DOHH2 (cell line): ENCODE results near the gene PRPSAP1.

ENCODE experiments used
- H3F3A ChIP-seq: fragments of 200-600 bp; sonication (generic), shearing (Covaris generic); 2 replicates; pipeline ENCODE4 v1.6.0; 2016; ENCODE audit warnings: antibody characterized with exemption, mild to moderate bottlenecking; ENCODE audit not compliant: control insufficient read depth, insufficient read depth
- H3K27ac ChIP-seq: fragments of 200-600 bp; sonication (generic); 2 replicates; pipeline ENCODE4 v1.5.1; 2014; ENCODE audit warnings: low read depth, mild to moderate bottlenecking, low read length, moderate library complexity
- H3K27me3 ChIP-seq: fragments of 200-600 bp; sonication (generic); 2 replicates; pipeline ENCODE4 v1.6.1; 2014; ENCODE audit warnings: mild to moderate bottlenecking, low read length, mixed read lengths; ENCODE audit not compliant: control insufficient read depth
- H3K36me3 ChIP-seq: fragments of 200-600 bp; sonication (generic); 2 replicates; pipeline ENCODE4 v1.6.1; 2014; ENCODE audit warnings: mild to moderate bottlenecking, low read length, moderate library complexity, mixed read lengths; ENCODE audit not compliant: control insufficient read depth
- H3K4me1 ChIP-seq: fragments of 200-600 bp; sonication (generic); 2 replicates; pipeline ENCODE4 v1.6.1; 2014; ENCODE audit warnings: mild to moderate bottlenecking, low read length, mixed read lengths; ENCODE audit not compliant: control insufficient read depth
- H3K4me2 ChIP-seq: fragments of 200-600 bp; sonication (generic); 2 replicates; pipeline ENCODE4 v1.6.0; 2014; ENCODE audit warnings: mild to moderate bottlenecking, low read length, moderate library complexity
- H3K4me3 ChIP-seq: fragments of 200-600 bp; sonication (generic); 2 replicates; pipeline ENCODE4 v1.5.1; 2014; ENCODE audit warnings: mild to moderate bottlenecking, low read length, mixed read lengths
- H3K79me2 ChIP-seq: fragments of 200-600 bp; sonication (generic); 2 replicates; pipeline ENCODE4 v1.6.1; 2014; ENCODE audit warnings: mild to moderate bottlenecking, low read length, mixed read lengths; ENCODE audit not compliant: control insufficient read depth
- H3K9me2 ChIP-seq: fragments of 200-600 bp; sonication (generic); replicated peaks from 2 replicates; pipeline ENCODE4 v1.6.1; 2014; ENCODE audit warnings: mild to moderate bottlenecking, low read length, mixed read lengths; ENCODE audit not compliant: control insufficient read depth
- H3K9me3 ChIP-seq: fragments of 200-600 bp; sonication (generic); 2 replicates; pipeline ENCODE4 v1.6.1; 2014; ENCODE audit warnings: antibody characterized with exemption, low read length, mixed read lengths; ENCODE audit not compliant: control insufficient read depth, insufficient read depth
- H4K20me1 ChIP-seq: fragments of 200-600 bp; sonication (generic); 2 replicates; pipeline ENCODE4 v1.6.0; 2014; ENCODE audit warnings: low read depth, mild to moderate bottlenecking, antibody characterized with exemption, low read length, moderate library complexity; ENCODE audit not compliant: control insufficient read depth, insufficient read depth
- CTCF ChIP-seq: fragments of 200-600 bp; sonication (generic); IDR thresholded peaks from one replicate; pipeline ENCODE4 v1.5.1; 2014; ENCODE audit warnings: antibody characterized with exemption, mild to moderate bottlenecking, low read depth, low read length; ENCODE audit not compliant: poor library complexity, severe bottlenecking
- EZH2phosphoT487 ChIP-seq: fragments of 200-600 bp; sonication (generic); IDR thresholded peaks from 2 replicates; pipeline ENCODE4 v1.6.1; 2017; ENCODE audit warnings: borderline replicate concordance, mild to moderate bottlenecking, antibody characterized with exemption, low read length, moderate library complexity, mixed read lengths

PRPSAP1 gene

GRCh38 chr17:76277300-76278267 lies 76.1 kb downstream of the PRPSAP1 start:
- Histone ChIP-seq H3K27me3 (no peaks in the 10 kb centered on the region), H3K9me2 (no peaks in the 10 kb centered on the region), H3K79me2 (no peaks in the 10 kb centered on the region), H3K4me2 (no peak overlapping the region), H4K20me1 (no peaks in the 10 kb centered on the region), H3K27ac (no peak overlapping the region), H3K9me3 (no peaks in the 10 kb centered on the region), H3F3A (peaks cover 2% of the 10 kb centered on the region; the same call in 1 of the 2 replicates), H3K4me3 (no peak overlapping the region), H3K36me3 (no peaks in the 10 kb centered on the region), H3K4me1 (peaks cover 15% of the 10 kb centered on the region)
- no peak for TF ChIP-seq CTCF
- no peak for TF ChIP-seq EZH2phosphoT487

- Histone ChIP-seq H3K79me2 (peaks cover 1% of the 10 kb centered on the region; the same call in 1 of the 2 replicates), H3K4me2 (no peak overlapping the region), H3F3A (peaks cover 3% of the 10 kb centered on the region; the same call in 1 of the 2 replicates), H3K9me3 (no peaks in the 10 kb centered on the region), H3K9me2 (no peaks in the 10 kb centered on the region), H3K4me3 (no peak overlapping the region), H3K4me1 (peaks cover 24% of the 10 kb centered on the region), H4K20me1 (no peaks in the 10 kb centered on the region), H3K27ac (no peak overlapping the region), H3K27me3 (no peaks in the 10 kb centered on the region), H3K36me3 (peaks cover 1% of the 10 kb centered on the region)
- TF ChIP-seq EZH2phosphoT487 (no peak), CTCF (no peak)
These were observed 77.0 kb downstream of the PRPSAP1 start for GRCh38 chr17:76276461-76277299.

GRCh38 chr17:76276069-76276431 lies 77.7 kb downstream of the PRPSAP1 start:
- H3K27me3 ChIP-seq: no peaks in the 10 kb centered on the region
- H3K9me2 ChIP-seq: no peaks in the 10 kb centered on the region
- peaks cover 8% of the 10 kb centered on the region for H3K36me3 ChIP-seq
- no peaks in the 10 kb centered on the region for H4K20me1 ChIP-seq
- H3K4me1 ChIP-seq: peaks cover 30% of the 10 kb centered on the region
- no peaks in the 10 kb centered on the region for H3K9me3 ChIP-seq
- H3K4me2 ChIP-seq: no peak overlapping the region
- TF ChIP-seq EZH2phosphoT487 (no peak), CTCF (no peak)
- H3K27ac ChIP-seq: no peak overlapping the region
- H3K4me3 ChIP-seq: no peak overlapping the region
- H3F3A ChIP-seq: peaks cover 6% of the 10 kb centered on the region
- peaks cover 7% of the 10 kb centered on the region for H3K79me2 ChIP-seq
